ENCODE results near the gene CD79B. TPM values are rescaled to one million over a fixed set of nuclear protein-coding genes. Genes with fewer than 3 reads are reported as not detected.
"Not testable (repeated sequence)": the region's sequence is repeated elsewhere in the genome, so short reads cannot be mapped to it uniquely, and the experiment has no call there.

CD79B gene
- total and polyA plus RNA-seq, 2 of the 13 experiments (the other 11 are each of a cell fraction or from before 2014, with no cell fraction given) = not detected

GRCh38 chr17:63917646-63918045 lies 14.5 kb downstream of the CD79B start:
- Histone ChIP-seq H3K4me1 (ENCODE audit: insufficient read depth, low read length) (peaks cover 16% of the 10 kb centered on the region), H3K36me3 (replicated peaks in 1 of 2; ENCODE audit: control insufficient read depth in 1 of 2, insufficient read depth in 2 of 2, low read length in 2 of 2) (no peaks in the 10 kb centered on the region), H3K9me3 (ENCODE audit: low read length) (no peaks in the 10 kb centered on the region), H2AFZ (ENCODE audit: low read length) (no peak overlapping the region), H3K9ac (ENCODE audit: insufficient read depth, low read depth, low read length) (no peak overlapping the region), H3K4me2 (ENCODE audit: low read depth, low read length) (no peak overlapping the region), H4K20me1 (ENCODE audit: insufficient read depth, low read length) (no peaks in the 10 kb centered on the region), H3K79me2 (ENCODE audit: insufficient read depth, low read length) (no peaks in the 10 kb centered on the region), H3K4me3 (replicated peaks in 1 of 3; ENCODE audit: insufficient read depth in 1 of 3, low read depth in 2 of 3, low read length in 3 of 3) (no peak overlapping the region), H3K27me3 (ENCODE audit: control insufficient read depth in 1 of 2, insufficient read depth in 2 of 2, low read length in 2 of 2) (peaks cover 1 to 33% of the 10 kb centered on the region in 2 experiments; a peak in 3 of 5 replicates), H3K27ac (ENCODE audit: extremely low read length, insufficient read depth, low read length) (no peak overlapping the region)
- intact Hi-C loops (cut with micrococcal nuclease; ENCODE audit: unreplicated experiment) (loop anchor here (2.0 to 10.0 kb wide), 4 partner anchors 33 to 217 kb away; partner anchors contain the start of gene ERN1), in situ Hi-C loops (cut with HindIII; ENCODE audit: extremely low pct_ligation_motif_present, low pct_unique_long_range_greater_than_20kb) (no loop called here)
- no peak for DNase-seq (ENCODE audit: low spot score)
- no peak for TF ChIP-seq SMAD3 (CRISPR knock-in tag; IDR thresholded peaks at IDR 0.05)
- ChIA-PET POLR2A (no interaction called here), CTCF (ENCODE audit: low intra/inter-chr PET ratio, low total read pairs) (no interaction called here)
- BruUV-seq (replicated peaks) = no TSS peak
- 39% methylated on average over 13 of the region's 13 CpGs for WGBS (ENCODE audit: low lambda C conversion rate)
- no peak for FAIRE-seq
- no peak for ATAC-seq

DNA sequence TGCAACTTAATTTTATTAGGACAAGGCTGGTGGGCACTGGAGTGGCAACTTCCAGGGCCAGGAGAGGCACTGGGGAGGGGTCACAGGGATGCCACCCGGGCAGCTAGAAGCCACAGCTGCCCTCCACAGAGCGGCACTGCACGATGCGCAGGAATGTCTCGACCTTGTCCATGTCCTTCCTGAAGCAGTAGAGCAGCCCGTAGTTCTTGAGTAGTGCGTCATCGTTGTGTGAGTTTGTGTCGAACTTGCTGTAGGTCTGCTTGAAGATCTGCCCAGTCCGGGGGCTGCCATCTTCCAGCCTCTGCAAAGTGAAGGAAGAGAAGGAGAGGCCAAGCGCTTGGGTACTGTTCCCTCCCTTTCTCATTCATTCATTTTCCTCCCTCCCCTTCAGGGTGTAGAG lies 14.9 kb downstream of the CD79B start:
- H3K9ac ChIP-seq (ENCODE audit: insufficient read depth, low read depth, low read length); CTCF ChIA-PET (ENCODE audit: low intra/inter-chr PET ratio, low total read pairs); in situ Hi-C loops (cut with HindIII; ENCODE audit: extremely low pct_ligation_motif_present, low pct_unique_long_range_greater_than_20kb); H4K20me1 ChIP-seq (ENCODE audit: insufficient read depth, low read length); H3K79me2 ChIP-seq (ENCODE audit: insufficient read depth, low read length); BruUV-seq (replicated peaks); ATAC-seq; H3K4me2 ChIP-seq (ENCODE audit: low read depth, low read length); DNase-seq (ENCODE audit: low spot score); H3K9me3 ChIP-seq (ENCODE audit: low read length); FAIRE-seq; POLR2A ChIA-PET; H3K27ac ChIP-seq (ENCODE audit: extremely low read length, insufficient read depth, low read length); H3K36me3 ChIP-seq (replicated peaks in 1 of 2; ENCODE audit: control insufficient read depth in 1 of 2, insufficient read depth in 2 of 2, low read length in 2 of 2); H3K4me3 ChIP-seq (replicated peaks in 1 of 3; ENCODE audit: insufficient read depth in 1 of 3, low read depth in 2 of 3, low read length in 3 of 3); H2AFZ ChIP-seq (ENCODE audit: low read length): not testable (repeated sequence)
- intact Hi-C loops (cut with micrococcal nuclease; ENCODE audit: unreplicated experiment) = loop anchor here (5.0 to 10.0 kb wide), 3 partner anchors 75 to 218 kb away; partner anchors contain the start of gene ERN1
- Histone ChIP-seq H3K27me3 (ENCODE audit: control insufficient read depth in 1 of 2, insufficient read depth in 2 of 2, low read length in 2 of 2) (peaks cover 1 to 33% of the 10 kb centered on the region in 2 experiments; a peak in 3 of 5 replicates), H3K4me1 (ENCODE audit: insufficient read depth, low read length) (peaks cover 20% of the 10 kb centered on the region)
- 55% methylated on average over 10 of the region's 11 CpGs for WGBS (ENCODE audit: low lambda C conversion rate)
